NCI-H446 treated with DMSO at 0.1 percent for 48 hours (cell line): Measurements from ENCODE around the gene TCP11L2.
A peak's percentile ranks its signal among the peaks of the same experiment; 100 is the strongest.
"Not testable (repeated sequence)": the region's sequence is repeated elsewhere in the genome, so short reads cannot be mapped to it uniquely, and the experiment has no call there.

ENCODE experiments used
- DNase-seq: peaks from one replicate; lab custom pipeline; 2025; lab: John Stamatoyannopoulos, UW

Gene TCP11L2

DNA sequence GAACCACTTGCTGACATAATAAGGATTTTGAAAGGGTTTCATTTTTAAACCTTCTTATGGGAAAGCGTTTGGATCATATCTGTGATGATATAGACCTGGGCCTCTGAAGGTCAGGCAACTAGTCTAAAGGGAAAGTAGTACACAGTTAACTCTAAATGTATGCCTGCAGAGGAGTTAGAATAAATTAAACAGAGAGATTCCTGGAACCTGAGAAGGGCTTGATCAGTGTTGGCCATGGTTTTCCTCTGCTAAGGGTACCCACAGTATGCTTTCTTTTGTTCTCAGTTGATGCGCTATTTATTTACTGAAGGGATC is 40.6 kb downstream of the TCP11L2 start:
- DNase-seq, result no peak

GRCh38 chr12:106344131-106344530 is 41.6 kb downstream of the TCP11L2 start:
- DNase-seq, result no peak

DNA sequence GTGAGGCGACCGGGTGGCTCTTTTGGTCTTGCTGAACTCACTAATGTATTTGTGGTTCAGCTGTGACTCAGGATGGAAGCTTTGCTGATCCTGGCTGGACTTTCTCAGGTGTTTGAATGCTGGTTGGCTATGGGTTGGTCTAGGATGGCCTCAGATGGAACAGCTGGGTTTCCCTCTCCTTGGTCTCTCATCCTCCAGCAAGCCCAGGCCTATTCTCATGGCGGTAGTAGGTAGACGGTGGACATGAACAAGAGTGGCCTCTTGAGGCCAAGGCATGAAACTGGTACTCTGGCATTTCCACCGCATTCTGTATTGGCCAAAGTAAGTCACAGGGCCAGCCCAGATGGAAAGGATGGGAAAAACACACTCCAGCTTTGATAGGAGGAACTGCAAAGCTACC is 43.2 kb downstream of the TCP11L2 start:
- DNase-seq, result peak; percentile 25

GRCh38 chr12:106348411-106348810 is 45.9 kb downstream of the TCP11L2 start:
- no peak for DNase-seq

- DNase-seq, result no peak
Observed at GRCh38 chr12:106353175-106353574, 50.6 kb downstream of the TCP11L2 start.

DNA sequence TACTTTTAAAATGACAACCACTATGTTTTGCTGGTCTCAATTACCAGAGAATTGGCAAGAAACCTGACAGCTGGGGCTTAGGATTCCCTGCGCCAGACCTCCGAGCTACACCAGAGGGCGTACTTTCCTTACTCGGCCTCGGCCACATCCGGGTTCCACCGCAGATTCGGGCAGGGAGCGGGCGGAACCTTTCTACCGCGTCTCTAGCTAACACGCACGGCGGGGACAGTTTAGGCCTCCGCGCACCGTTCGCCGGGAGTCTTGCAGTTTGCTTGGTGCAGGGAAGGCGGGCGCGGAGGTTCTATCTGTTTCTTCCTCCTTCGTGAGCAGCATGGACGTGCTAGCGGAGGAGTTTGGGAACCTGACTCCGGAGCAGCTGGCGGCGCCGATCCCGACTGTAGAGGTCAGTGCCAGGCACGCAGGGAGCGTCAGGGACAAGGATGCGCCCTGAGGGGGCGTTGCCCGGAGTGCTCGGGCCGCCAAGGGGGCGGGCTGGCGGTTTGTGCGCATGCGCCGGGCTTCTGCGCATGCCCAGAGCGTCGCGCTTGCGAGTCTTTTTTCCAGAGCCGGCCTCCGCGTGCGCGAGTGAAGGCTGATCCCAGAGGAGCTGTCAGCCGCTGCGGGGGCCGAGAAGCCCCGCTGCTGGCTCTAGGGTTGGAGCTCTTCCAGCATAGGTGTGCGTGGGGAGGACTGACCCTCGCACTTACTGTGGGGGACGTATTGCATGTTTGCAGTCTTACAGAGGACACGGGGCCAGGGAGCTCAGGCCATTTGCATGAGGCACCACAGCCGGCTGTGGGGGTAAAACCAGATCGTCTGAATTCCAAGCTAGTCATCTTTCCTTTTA is 55.2 kb downstream of the TCP11L2 start, which contains the start of gene POLR3B:
TSS of gene POLR3B (plus strand) at position 200 of the 847 bp plus-strand sequence. CDS start at position 332, 132 bp downstream.
- DNase-seq, result peak; percentile 91

- DNase-seq, result no peak
Observed at GRCh38 chr12:106358396-106359241, 56.1 kb downstream of the TCP11L2 start.

- DNase-seq, result no peak
Observed at GRCh38 chr12:106359646-106360399, 57.3 kb downstream of the TCP11L2 start.

- DNase-seq, result no peak
Observed at GRCh38 chr12:106360400-106360994, 58.0 kb downstream of the TCP11L2 start.

DNA sequence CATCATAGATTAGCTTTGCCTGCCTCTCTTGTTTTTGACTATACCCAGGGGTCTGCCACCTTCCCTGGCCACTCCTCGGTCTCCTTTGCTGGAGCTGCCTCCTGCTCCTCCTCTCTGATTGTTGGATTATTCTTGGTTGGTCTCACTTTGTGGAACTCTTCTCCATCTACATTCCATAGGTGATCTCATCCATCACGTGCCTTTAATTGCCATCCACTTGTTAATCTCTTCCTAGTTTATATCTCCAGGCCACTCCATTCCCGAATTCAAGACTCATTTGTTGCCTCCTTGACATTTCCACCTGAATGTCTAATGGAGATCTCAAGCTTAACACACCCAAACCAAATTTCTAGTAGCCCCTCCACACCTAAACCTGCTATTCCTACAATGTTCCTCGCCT is 60.4 kb downstream of the TCP11L2 start:
- DNase-seq, result no peak

DNA sequence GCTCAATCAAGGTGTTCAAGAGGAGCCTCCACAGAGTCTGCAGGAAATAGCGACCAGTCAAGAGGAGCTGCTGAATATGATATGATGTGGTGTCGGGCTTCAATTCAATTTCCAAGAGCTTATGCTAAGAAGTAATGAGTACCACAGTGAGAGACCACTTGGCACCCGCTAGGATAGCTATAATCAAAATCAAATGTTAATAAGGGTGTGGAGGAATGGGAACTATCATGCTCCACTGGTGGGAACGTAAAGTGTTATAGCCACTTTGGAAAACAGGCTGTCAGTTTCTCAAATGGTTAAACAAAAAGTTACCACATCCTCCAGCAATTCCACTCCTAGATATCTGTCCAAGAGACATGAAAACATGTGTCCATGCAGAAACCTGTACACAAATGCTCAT is 61.7 kb downstream of the TCP11L2 start:
- DNase-seq, result no peak

GRCh38 chr12:106369624-106370346 is 67.3 kb downstream of the TCP11L2 start:
- no peak for DNase-seq

DNA sequence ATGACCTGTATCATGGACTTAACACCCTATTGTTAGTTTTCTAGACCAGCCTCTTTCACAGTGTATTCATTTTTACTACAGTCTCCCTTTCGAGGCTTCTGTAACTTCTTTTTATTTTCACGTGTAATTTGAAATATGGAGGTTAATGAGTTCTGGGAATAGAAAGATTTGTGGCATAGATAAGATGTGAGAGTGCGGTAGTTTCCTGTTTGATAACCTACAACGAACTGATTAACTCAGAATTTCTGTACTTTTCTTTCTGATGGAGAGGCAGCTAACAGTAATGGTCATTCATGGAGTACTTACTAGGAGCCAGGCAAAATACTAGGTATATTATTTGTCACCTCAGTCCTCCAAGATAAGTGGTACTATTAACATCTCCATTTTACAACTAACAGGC is 76.3 kb downstream of the TCP11L2 start:
- DNase-seq, result no peak

DNA sequence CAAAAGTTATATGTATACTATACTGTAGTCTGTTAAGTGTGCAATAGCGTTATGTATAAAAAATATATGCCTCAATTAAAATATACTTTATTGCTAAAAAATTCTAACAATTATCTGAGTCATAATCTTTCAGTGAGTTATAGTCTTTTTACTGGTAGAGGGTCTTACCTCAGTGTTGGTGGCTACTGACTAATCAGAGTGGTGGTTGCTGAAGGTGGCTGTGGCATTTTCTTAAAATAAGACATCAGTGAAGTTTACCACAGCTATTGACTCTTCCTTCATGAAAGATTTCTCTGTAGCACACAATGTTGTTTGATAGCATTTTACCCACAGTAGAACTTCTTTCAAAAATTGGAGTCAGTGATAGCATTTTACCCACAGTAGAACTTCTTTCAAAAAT is 78.4 kb downstream of the TCP11L2 start:
- DNase-seq, result no peak

GRCh38 chr12:106381866-106382265 is 79.3 kb downstream of the TCP11L2 start:
- not testable (repeated sequence) for DNase-seq

DNA sequence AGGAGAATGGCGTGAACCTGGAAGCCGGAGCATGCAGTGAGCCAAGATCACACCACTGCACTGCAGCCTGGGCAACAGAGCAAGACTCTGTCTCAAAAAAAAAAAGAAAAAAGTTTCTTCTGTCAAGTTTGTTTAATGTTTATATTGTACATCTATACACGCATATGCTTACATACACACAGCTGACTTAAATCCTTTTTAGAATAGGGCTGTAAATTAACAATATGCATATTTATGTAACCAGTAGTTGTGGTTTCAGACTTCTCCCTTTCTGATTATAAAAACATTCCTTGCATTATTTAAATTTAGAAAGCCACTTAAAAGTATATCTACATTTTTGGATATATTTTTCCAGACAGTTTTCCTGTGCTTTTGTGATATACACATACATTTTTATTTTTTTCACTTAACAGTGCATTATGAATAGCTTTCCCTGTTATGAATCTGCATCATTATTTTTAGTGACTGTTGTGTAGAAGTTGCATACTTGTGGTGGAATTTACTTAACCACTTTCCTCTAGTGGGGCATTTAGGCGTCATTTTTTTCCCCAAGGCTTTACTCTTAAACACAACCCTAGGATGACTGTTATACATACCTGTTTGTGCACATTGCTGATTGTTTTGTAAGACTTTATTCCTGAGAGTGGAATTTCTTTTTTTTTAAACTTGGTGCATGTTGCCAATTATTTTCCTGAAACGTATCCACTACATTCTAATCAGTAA is 84.4 kb downstream of the TCP11L2 start:
- no peak for DNase-seq

GRCh38 chr12:106387848-106388377 is 85.4 kb downstream of the TCP11L2 start:
- no peak for DNase-seq

DNA sequence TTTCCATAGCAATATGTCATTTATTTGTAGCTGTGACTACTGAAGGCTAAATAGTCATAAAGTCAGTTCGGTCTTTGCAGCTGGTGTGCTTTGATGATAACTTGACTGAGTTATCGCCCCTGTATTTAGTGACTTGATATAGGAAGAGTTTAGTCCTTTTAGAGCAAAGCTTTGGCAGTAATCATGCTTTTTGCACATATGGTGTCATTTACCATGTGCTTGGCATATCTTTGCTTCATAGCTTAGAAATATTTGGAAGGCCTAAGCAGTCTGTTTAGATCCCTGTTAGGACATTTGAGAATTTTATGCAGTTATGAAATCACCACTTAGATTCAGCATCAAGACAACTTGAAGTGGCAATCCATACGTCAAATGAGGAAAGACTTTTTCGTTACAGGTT is 86.6 kb downstream of the TCP11L2 start:
- no peak for DNase-seq

GRCh38 chr12:106392759-106393158 is 90.2 kb downstream of the TCP11L2 start:
- DNase-seq, result no peak
